Measurements from ENCODE around the gene ELMO1.

GRCh38 chr7:37419496-37419895 lies 29.2 kb downstream of the ELMO1 start:
- TF ChIP-seq, protein P1, sequence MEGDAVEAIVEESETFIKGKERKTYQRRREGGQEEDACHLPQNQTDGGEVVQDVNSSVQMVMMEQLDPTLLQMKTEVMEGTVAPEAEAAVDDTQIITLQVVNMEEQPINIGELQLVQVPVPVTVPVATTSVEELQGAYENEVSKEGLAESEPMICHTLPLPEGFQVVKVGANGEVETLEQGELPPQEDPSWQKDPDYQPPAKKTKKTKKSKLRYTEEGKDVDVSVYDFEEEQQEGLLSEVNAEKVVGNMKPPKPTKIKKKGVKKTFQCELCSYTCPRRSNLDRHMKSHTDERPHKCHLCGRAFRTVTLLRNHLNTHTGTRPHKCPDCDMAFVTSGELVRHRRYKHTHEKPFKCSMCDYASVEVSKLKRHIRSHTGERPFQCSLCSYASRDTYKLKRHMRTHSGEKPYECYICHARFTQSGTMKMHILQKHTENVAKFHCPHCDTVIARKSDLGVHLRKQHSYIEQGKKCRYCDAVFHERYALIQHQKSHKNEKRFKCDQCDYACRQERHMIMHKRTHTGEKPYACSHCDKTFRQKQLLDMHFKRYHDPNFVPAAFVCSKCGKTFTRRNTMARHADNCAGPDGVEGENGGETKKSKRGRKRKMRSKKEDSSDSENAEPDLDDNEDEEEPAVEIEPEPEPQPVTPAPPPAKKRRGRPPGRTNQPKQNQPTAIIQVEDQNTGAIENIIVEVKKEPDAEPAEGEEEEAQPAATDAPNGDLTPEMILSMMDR (IDR thresholded peaks at IDR 0.05): no peak
- TF ChIP-seq ZFX (IDR thresholded peaks at IDR 0.05; ENCODE audit: borderline replicate concordance): no peak

Data from 22Rv1 (cell line).